Neural cell (in vitro differentiated cells): ENCODE measurements around the gene GPR180. TPM values are rescaled to one million over a fixed set of nuclear protein-coding genes. Genes with fewer than 3 reads are reported as not detected.

Experiments
- H2AFZ ChIP-seq: fragments of 200-600, 300-800 bp; sonication (generic), shearing (Covaris generic); 2 replicates; pipeline ENCODE4 v1.6.0; 2014; ENCODE audit warnings: low read depth, mild to moderate bottlenecking, antibody characterized with exemption, low read length, moderate library complexity
- H3F3A ChIP-seq: fragments of 200-600 bp; shearing (Covaris generic); 2 replicates; pipeline ENCODE4 v1.6.1; 2016; ENCODE audit warnings: mild to moderate bottlenecking, moderate library complexity, mixed read lengths, antibody characterized with exemption, low read length; ENCODE audit not compliant: insufficient read depth, poor library complexity, severe bottlenecking
- H3K27ac ChIP-seq: fragments of 200-600, 300-800 bp; sonication (generic), shearing (Covaris generic); 2 replicates; pipeline ENCODE4 v1.5.1; 2014; ENCODE audit warnings: mild to moderate bottlenecking, low read length, moderate library complexity
- H3K27me3 ChIP-seq: fragments of 300-800, 200-600 bp; sonication (generic), shearing (Covaris generic); 2 replicates; pipeline ENCODE4 v1.6.0; 2014; ENCODE audit warnings: mild to moderate bottlenecking, low read depth, low read length, moderate library complexity; ENCODE audit not compliant: insufficient read depth
- H3K36me3 ChIP-seq: fragments of 300-800, 200-600 bp; sonication (generic), shearing (Covaris generic); 2 replicates; pipeline ENCODE4 v1.5.1; 2014; ENCODE audit warnings: mild to moderate bottlenecking, antibody characterized with exemption, low read length, moderate library complexity; ENCODE audit not compliant: insufficient read depth
- H3K4me2 ChIP-seq: fragments of 300-800, 200-600 bp; sonication (generic), shearing (Covaris generic); 2 replicates; pipeline ENCODE4 v1.6.0; 2014; ENCODE audit warnings: mild to moderate bottlenecking, low read length
- H3K4me3 ChIP-seq: fragments of 300-800, 200-600 bp; sonication (generic), shearing (Covaris generic); 2 replicates; pipeline ENCODE4 v1.5.1; 2014; ENCODE audit warnings: mild to moderate bottlenecking, low read length, moderate library complexity
- H3K79me2 ChIP-seq: fragments of 200-600 bp; shearing (Covaris generic); replicated peaks from 2 replicates; pipeline ENCODE4 v1.6.0; 2014; ENCODE audit warnings: mild to moderate bottlenecking, low read length, moderate library complexity; ENCODE audit not compliant: insufficient read depth
- H3K9ac ChIP-seq: fragments of 300-800, 200-600 bp; sonication (generic), shearing (Covaris generic); 2 replicates; pipeline ENCODE4 v1.6.1; 2016; ENCODE audit warnings: mild to moderate bottlenecking, low read length, mixed read lengths
- H3K9me2 ChIP-seq: fragments of 200-600 bp; shearing (Covaris generic); 2 replicates; pipeline ENCODE4 v1.6.1; 2016; ENCODE audit warnings: mild to moderate bottlenecking, low read length, mixed read lengths; ENCODE audit not compliant: insufficient read depth
- H3K9me3 ChIP-seq: fragments of 200-600, 300-800 bp; sonication (generic), shearing (Covaris generic); 2 replicates; pipeline ENCODE4 v1.6.1; 2016; ENCODE audit warnings: mild to moderate bottlenecking, mixed run types, low read length, moderate library complexity, mixed read lengths
- H4K20me1 ChIP-seq: fragments of 200-600 bp; shearing (Covaris generic); 2 replicates; pipeline ENCODE4 v1.6.1; 2016; ENCODE audit warnings: mild to moderate bottlenecking, mixed run types; ENCODE audit not compliant: insufficient read depth
- CTCF ChIP-seq: fragments of 450-650 bp; IDR thresholded peaks from 2 replicates; pipeline ENCODE4 v1.5.1; 2014; ENCODE audit warnings: antibody characterized with exemption, mild to moderate bottlenecking, moderate library complexity; ENCODE audit not compliant: poor library complexity, severe bottlenecking
- EP300 ChIP-seq: fragments of 450-650 bp; conservative IDR thresholded peaks from 2 replicates; pipeline ENCODE4 v1.6.1; 2014; ENCODE audit warnings: antibody characterized with exemption, mild to moderate bottlenecking, moderate library complexity; ENCODE audit not compliant: poor library complexity, severe bottlenecking
- EZH2 ChIP-seq: fragments of 200-600, 300-800 bp; shearing (Covaris generic), sonication (generic); IDR thresholded peaks from 2 replicates; pipeline ENCODE4 v1.6.1; 2014; ENCODE audit warnings: antibody characterized with exemption, low read length, borderline replicate concordance, mild to moderate bottlenecking; ENCODE audit not compliant: insufficient read depth, poor library complexity, severe bottlenecking
- MXI1 ChIP-seq: fragments of 450-650 bp; conservative IDR thresholded peaks from 2 replicates; pipeline ENCODE4 v1.6.1; 2014; ENCODE audit warnings: antibody characterized with exemption, mild to moderate bottlenecking; ENCODE audit not compliant: poor library complexity, severe bottlenecking
- POLR2AphosphoS5 ChIP-seq: IDR thresholded peaks from 2 replicates; pipeline ENCODE4 v1.6.1; 2012
- RAD21 ChIP-seq: fragments of 450-650 bp; conservative IDR thresholded peaks from 2 replicates; pipeline ENCODE4 v1.6.1; 2014; ENCODE audit warnings: antibody characterized with exemption, mild to moderate bottlenecking, moderate library complexity
- REST ChIP-seq: IDR thresholded peaks from 2 replicates; pipeline ENCODE4 v1.6.1; 2012; ENCODE audit warnings: borderline replicate concordance
- SMC3 ChIP-seq: fragments of 450-650 bp; conservative IDR thresholded peaks from 2 replicates; pipeline ENCODE4 v1.6.1; 2014; ENCODE audit warnings: antibody characterized with exemption, mild to moderate bottlenecking, moderate library complexity; ENCODE audit not compliant: poor library complexity
- TAF1 ChIP-seq: IDR thresholded peaks from 2 replicates; pipeline ENCODE4 v1.6.1; 2012; ENCODE audit warnings: low read depth
- polyA plus RNA-seq: library from polyadenylated mRNA; depleted of rRNA; stranded (reverse); fragments of >200 nt; gene quantifications from 2 replicates; pipeline ENCODE4 v1.2.3, GENCODE V29; 2014

GPR180 gene
- polyA plus RNA-seq, 1 donor from 2014 or later = 5.7 TPM

GRCh38 chr13:94678845-94679244, 77.2 kb downstream of the GPR180 start:
- no peak for TF ChIP-seq CTCF
- TF ChIP-seq MXI1 = no peak
- no peak for TF ChIP-seq RAD21
- no peak for TF ChIP-seq TAF1
- no peak for TF ChIP-seq REST
- TF ChIP-seq EP300 = no peak
- no peak for TF ChIP-seq POLR2AphosphoS5
- no peak for TF ChIP-seq SMC3
- no peak for TF ChIP-seq EZH2

GRCh38 chr13:94679614-94680013, 78.0 kb downstream of the GPR180 start:
- Histone ChIP-seq H3K9ac (no peak overlapping the region), H3K27me3 (no peaks in the 10 kb centered on the region), H3K9me2 (no peaks in the 10 kb centered on the region), H3K9me3 (no peaks in the 10 kb centered on the region), H3K36me3 (no peaks in the 10 kb centered on the region), H3K79me2 (no peaks in the 10 kb centered on the region), H2AFZ (no peak overlapping the region), H3K27ac (no peak overlapping the region), H3F3A (no peaks in the 10 kb centered on the region), H4K20me1 (no peaks in the 10 kb centered on the region), H3K4me3 (no peak overlapping the region), H3K4me2 (no peak overlapping the region)
- TF ChIP-seq EZH2 (no peak), CTCF (no peak), POLR2AphosphoS5 (no peak), RAD21 (no peak), REST (no peak), EP300 (no peak), TAF1 (no peak), MXI1 (no peak), SMC3 (no peak)

More at GRCh38 chr13:94678845-94679244, 77.2 kb downstream of the GPR180 start:
- Histone ChIP-seq H2AFZ (no peak overlapping the region), H3K4me2 (no peak overlapping the region), H3K9me3 (no peaks in the 10 kb centered on the region), H3K79me2 (no peaks in the 10 kb centered on the region), H3K9me2 (no peaks in the 10 kb centered on the region), H4K20me1 (no peaks in the 10 kb centered on the region), H3K27me3 (no peaks in the 10 kb centered on the region), H3K4me3 (no peak overlapping the region), H3K36me3 (no peaks in the 10 kb centered on the region), H3F3A (no peaks in the 10 kb centered on the region), H3K27ac (no peak overlapping the region), H3K9ac (no peak overlapping the region)
